Smooth muscle cell of the brain vasculature (primary cell): Measurements from ENCODE around the gene DNAJB5.

ENCODE experiments used
- DNase-seq: peaks from one replicate; pipeline ENCODE4 v3.0.0-alpha.2; 2012; ENCODE audit warnings: low read depth, low spot score

DNAJB5 gene

GRCh38 chr9:34984049-34984448 lies 5.5 kb upstream of the DNAJB5 start:
- DNase-seq: no peak

- DNase-seq: no peak
Observed at GRCh38 chr9:34985311-34985899, 4.1 kb upstream of the DNAJB5 start.

GRCh38 chr9:34986540-34987047 lies 3.0 kb upstream of the DNAJB5 start:
- DNase-seq: no peak

GRCh38 chr9:34987160-34987901 lies 2.2 kb upstream of the DNAJB5 start:
- DNase-seq: no peak

GRCh38 chr9:34988218-34989002 lies 1.1 kb upstream of the DNAJB5 start:
- DNase-seq: no peak

- DNase-seq: no peak
Observed at GRCh38 chr9:34989946-34990635, 546 bp downstream of the DNAJB5 start.

- DNase-seq: no peak
Observed at GRCh38 chr9:34990908-34991606, 1.5 kb downstream of the DNAJB5 start.

- no peak for DNase-seq
Observed at GRCh38 chr9:34991607-34992375, 2.2 kb downstream of the DNAJB5 start.

- no peak for DNase-seq
Observed at GRCh38 chr9:34992376-34992951, 2.9 kb downstream of the DNAJB5 start.

GRCh38 chr9:34993502-34994259 lies 4.1 kb downstream of the DNAJB5 start:
- no peak for DNase-seq

GRCh38 chr9:34994260-34994899 lies 4.8 kb downstream of the DNAJB5 start:
- DNase-seq: no peak

- no peak for DNase-seq
Observed at GRCh38 chr9:34994900-34995669, 5.5 kb downstream of the DNAJB5 start.

GRCh38 chr9:34995670-34996060 lies 6.1 kb downstream of the DNAJB5 start:
- no peak for DNase-seq

GRCh38 chr9:34996181-34996904 lies 6.8 kb downstream of the DNAJB5 start:
- no peak for DNase-seq

- no peak for DNase-seq
Observed at GRCh38 chr9:34996905-34997279, 7.3 kb downstream of the DNAJB5 start.

- no peak for DNase-seq
Observed at GRCh38 chr9:34997379-34997781, 7.8 kb downstream of the DNAJB5 start.

- no peak for DNase-seq
Observed at GRCh38 chr9:34998266-34998665, 8.7 kb downstream of the DNAJB5 start.
